Uterus (tissue), 2 donors: Measurements from ENCODE around the gene PANK4.

Experiments
- CTCF ChIP-seq, 4 experiments: fragments of 200-600 bp in 2 of 4; fragments of 450-650 bp in 2 of 4; sonication (generic) in 2 of 4; IDR thresholded peaks; one replicate each; pipeline ENCODE4 v1.5.1; 2016 to 2019; ENCODE audit warnings: antibody characterized with exemption in 4 of 4, mild to moderate bottlenecking in 2 of 4, moderate library complexity in 1 of 4
- POLR2A ChIP-seq, 2 donors: fragments of 450-650 bp; IDR thresholded peaks; one replicate each; pipeline ENCODE4 v1.6.1; 2016; ENCODE audit warnings: antibody characterized with exemption in 2 of 2, mild to moderate bottlenecking in 1 of 2, moderate library complexity in 1 of 2

- TF ChIP-seq CTCF (IDR thresholded peaks at IDR 0.05) (no peak), POLR2A (IDR thresholded peaks at IDR 0.05) (no peak)
Observed at GRCh38 chr1:2474104-2474844, 52.1 kb downstream of the PANK4 start.
